Activated CD4-positive, alpha-beta T cell treated with anti-CD3 and anti-CD28 coated beads, Interleukin-10, Interleukin-2, amounts not matched to agents 100 ng/mL and 50 ng/mL, durations not matched to agents 16 hours and 8 hours (primary cell): ENCODE results near the gene TOLLIP.
"Not testable (repeated sequence)": the region's sequence is repeated elsewhere in the genome, so short reads cannot be mapped to it uniquely, and the experiment has no call there.

Experiments
- DNase-seq: peaks from one replicate; pipeline ENCODE4 v3.0.0-alpha.2; 2020

Gene TOLLIP

DNA sequence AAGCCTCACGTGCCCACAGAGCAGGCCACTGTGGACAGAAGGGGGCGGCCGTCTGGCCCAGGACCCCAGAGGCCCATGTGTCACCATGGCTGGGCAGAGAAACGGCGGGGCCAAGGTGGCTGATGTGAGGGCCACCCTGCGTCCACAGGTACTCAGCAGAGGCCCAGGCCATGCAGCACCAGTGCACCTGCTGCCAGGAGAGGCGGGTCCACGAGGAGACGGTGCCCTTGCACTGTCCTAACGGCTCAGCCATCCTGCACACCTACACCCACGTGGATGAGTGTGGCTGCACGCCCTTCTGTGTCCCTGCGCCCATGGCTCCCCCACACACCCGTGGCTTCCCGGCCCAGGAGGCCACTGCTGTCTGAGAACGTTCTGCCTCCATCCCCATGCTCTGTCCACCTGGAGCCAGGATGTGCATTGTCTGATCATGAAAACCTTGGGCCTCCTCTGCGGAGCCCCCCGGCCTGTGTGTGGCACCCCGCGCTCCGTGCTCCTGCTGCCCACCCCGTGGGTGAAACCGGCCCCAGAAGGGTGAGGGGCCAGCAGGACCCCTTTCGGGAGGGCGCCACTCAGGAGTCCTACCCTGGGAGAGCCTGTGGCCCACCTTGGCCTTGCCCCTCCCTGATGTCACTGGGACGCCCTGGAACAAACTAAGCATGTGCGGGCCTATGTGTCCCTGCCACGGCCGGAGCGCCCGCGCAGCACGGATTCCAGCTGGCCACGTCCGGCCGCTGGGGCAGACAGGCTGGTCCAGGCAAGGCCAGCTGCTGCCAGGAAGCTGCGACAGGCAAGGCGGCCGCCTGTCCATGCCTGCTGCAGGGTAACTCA lies 48.0 kb downstream of the TOLLIP start:
- no peak for DNase-seq

DNA sequence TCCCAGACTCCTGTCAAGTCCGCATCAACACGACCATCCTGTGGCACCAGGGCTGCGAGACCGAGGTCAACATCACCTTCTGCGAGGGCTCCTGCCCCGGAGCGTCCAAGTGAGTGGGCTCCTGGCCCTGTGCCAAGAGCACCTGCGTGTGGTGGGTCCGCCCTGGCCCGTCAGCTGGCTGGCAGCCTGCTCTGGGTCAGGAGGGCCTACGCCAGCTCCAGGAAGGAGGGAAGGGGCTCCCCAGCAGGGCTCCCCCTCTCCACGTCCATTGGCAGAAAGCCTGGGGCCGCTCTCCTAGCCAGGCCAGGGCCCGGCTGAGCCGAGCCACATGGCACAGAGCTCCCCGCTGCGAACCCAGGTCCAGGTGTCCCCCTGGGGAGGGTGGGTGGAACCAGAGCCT lies 48.8 kb downstream of the TOLLIP start:
- no peak for DNase-seq

DNA sequence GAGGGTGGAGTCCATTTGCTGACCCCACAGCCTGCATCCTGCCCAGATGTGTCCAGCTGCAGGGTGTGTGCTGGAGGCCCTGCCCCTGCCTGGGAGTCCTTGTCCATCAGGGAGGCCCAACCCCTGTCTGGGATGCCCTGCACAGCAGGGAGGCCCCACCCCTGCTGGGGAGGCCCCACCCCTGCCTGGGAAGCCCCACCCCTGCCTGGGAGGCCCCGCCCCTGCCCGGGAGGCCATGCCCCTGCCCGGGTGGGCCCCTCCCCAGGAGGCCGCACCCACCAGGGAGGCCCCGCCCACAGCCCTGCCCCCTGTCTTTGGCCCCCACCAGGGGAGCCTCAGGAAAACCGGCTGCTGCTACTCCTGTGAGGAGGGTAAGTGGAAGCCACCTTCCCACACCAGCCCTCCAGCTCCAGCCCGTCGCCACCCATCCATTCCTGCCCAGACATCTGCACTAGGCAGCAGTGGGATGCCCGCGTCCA lies 49.4 kb downstream of the TOLLIP start:
- peak; percentile 48 for DNase-seq

DNA sequence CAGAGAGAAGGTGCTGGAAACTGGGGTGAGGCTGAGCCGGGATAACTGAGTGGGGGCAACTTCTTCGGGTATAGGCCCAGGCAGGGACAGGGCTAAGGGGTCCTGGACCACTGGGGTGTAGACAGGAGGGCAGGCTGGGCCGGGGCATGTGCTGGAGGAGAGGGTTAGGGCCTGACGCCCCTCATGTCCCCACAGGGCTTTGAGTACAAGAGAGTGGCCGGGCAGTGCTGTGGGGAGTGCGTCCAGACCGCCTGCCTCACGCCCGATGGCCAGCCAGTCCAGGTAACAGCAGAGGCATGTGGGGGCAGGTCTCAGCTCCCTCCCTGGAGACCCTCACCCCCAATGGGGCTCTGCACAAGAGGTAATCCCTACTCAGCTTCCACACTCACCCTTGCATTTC lies 49.9 kb downstream of the TOLLIP start:
- DNase-seq: no peak

DNA sequence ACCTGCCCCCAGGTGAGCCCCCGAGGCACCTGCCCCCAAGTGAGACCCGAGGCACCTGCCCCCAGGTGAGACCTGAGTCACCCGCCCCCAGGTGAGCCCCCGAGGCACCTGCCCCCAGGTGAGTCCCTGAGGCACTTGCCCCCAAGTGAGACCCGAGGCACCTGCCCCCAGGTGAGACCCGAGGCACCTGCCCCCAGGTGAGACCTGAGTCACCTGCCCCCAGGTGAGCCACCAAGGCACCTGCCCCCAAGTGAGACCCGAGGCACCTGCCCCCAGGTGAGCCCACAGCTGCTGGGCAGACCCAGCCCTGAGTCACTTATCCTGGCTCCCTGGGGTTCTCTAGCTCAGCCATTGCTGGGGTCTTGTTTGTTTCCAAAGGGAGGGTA lies 50.4 kb downstream of the TOLLIP start:
- DNase-seq: no peak

DNA sequence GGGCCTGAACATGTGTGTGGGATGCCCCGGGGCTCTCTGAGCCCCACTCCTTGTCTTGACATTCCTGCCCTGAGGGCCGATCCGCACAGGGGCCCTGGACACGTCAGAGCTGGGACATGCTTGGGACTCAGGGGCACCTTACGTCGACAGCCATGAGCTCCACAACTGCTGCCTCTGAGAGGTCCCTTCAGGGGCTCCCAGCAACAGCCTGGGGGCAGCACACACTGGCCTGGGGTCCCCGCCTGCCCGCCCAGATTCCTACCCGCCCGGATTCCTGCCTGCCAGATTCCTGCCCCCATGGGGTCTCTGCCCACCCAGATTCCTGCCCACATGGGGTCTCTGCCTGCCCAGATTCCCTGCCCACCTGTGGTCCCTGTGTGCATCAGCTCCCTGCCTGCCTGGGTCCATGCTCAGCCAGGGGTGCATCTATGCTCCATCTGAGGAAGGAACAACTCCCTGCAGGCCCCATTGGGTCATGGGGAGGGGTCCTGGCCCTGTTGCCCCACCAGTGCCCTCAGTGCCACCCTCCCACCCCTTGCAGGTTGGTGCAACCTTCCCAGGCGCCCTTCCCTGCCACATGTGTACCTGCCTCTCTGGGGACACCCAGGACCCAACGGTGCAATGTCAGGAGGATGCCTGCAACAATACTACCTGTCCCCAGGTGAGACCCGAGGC lies 50.9 kb downstream of the TOLLIP start:
- DNase-seq: no peak

DNA sequence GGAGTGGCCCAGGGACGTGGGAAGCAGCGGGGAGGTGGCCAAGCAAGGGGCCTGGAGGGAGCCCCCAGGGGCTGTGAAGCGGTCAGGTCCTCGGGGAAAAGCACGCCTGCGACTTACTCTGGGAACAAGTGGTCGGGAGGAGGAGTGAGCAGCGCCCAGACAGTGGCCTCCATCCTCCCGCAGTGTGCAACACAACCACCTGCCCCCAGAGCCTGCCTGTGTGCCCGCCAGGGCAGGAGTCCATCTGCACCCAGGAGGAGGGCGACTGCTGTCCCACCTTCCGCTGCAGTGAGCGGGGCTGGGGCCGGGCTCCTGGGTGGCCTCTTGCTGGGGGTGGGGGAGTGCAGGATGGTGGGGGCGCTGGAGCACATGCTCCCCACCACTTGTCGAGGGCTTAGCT lies 51.5 kb downstream of the TOLLIP start:
- no peak for DNase-seq

DNA sequence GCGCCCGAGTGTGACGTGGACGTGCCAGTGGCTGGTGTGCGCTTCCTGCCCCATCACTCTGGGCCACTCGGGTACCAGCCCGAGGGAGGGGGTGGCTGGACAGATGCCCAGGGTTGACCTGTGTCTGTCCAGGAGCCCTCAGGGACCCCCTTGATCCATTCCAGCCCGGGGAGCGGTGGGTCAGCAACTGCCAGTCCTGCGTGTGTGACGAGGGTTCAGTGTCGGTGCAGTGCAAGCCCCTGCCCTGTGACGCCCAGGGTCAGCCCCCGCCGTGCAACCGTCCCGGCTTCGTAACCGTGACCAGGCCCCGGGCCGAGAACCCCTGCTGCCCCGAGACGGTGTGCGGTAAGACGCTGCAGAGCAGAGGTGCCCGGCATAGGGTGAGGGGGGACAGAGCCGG lies 52.1 kb downstream of the TOLLIP start:
- no peak for DNase-seq

DNA sequence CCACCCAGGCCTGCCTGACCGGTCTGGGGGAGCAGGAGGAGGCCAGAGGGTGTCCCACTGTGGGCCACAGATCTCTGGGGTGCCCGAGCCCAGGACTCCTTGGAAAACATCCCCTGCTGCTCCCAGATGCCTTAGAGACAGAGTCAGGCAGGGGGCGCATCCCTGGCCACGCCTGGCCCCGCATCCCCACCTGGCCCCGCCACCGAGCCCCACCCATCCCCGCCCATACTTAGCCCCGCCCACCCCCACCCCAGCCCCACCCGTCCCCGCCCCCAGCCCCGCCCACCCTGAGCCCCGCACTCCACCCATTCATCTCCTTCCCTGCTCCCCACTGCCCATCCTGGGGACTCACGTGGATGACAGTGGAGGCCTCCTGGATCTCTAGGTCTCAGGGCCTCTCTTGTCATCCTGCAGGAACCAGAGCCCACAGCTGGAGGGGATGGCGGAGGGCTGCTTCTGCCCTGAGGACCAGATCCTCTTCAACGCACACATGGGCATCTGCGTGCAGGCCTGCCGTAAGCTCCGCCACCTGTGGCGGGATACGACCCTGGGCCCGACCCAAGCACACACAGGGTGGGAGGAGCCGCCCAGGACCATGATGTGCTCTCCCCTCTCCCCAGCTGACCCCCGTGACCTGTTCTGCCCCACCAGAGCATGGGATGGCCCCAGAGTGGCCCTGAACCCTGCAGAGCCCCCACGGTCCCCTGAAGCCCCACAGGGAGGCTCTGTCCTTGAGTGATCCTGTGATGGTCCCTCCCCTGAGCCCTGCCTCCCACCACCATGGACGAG lies 53.0 kb downstream of the TOLLIP start:
- no peak for DNase-seq

DNA sequence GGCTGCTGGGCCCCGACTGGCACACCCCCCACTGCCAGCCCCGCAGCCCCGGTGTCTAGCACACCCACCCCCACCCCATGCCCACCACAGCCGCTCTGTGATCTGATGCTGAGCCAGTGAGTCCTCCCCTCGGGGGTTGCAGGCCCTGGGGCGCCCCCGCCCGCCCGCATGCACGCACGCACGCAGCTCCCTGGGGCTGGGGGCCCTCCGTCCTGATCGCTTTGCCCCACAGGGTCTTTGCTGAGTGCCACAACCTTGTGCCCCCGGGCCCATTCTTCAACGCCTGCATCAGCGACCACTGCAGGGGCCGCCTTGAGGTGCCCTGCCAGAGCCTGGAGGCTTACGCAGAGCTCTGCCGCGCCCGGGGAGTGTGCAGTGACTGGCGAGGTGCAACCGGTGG lies 54.3 kb downstream of the TOLLIP start:
- no peak for DNase-seq

DNA sequence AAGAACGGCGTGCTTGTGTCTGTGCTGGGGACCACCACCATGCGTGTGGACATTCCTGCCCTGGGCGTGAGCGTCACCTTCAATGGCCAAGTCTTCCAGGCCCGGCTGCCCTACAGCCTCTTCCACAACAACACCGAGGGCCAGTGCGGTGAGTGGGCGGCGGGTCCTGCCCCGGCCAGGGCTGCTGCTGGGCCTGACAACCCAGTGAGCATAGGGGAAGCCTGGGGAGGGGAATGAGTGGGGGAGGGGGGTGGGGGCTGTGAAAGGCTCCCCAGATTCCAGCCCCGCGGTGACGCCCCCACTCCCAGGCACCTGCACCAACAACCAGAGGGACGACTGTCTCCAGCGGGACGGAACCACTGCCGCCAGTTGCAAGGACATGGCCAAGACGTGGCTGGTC lies 54.7 kb downstream of the TOLLIP start:
- no peak for DNase-seq

DNA sequence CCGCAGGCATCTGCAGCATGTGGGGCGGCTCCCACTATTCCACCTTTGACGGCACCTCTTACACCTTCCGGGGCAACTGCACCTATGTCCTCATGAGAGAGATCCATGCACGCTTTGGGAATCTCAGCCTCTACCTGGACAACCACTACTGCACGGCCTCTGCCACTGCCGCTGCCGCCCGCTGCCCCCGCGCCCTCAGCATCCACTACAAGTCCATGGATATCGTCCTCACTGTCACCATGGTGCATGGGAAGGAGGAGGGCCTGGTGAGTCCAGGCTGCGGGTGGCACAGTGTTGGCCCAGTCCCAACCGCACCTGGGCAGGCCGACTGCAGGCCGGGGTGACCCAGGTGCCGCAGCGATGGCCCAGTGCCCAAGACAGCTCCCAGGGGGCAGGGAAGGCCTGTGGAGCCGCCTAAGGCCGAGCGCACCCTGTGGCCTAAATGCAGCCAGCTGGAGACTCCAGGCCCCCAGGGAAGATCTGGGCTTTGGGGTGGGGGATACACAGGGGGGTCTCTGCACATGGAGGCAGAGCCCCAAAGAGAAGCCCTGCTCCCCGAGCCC lies 55.3 kb downstream of the TOLLIP start:
- no peak for DNase-seq

DNA sequence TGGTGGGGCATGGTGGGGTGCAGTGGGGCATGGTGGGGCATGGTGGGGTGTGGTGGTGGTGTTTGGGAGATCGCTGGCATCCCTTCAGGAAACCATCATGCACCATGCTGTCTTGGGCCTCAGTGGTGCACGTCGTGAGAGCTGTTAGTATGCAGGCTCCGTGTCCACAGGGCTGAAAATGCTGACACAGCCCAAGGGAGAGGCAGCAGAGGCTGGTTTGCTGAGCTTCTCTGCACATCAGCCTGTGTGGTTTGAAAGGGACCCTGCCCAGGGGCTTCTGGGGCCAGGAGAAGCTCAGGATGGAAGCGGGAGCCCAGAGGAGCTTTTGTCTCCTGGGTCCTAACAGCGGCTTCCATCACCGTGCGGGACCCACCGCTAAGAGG lies 56.3 kb downstream of the TOLLIP start:
- no peak for DNase-seq

DNA sequence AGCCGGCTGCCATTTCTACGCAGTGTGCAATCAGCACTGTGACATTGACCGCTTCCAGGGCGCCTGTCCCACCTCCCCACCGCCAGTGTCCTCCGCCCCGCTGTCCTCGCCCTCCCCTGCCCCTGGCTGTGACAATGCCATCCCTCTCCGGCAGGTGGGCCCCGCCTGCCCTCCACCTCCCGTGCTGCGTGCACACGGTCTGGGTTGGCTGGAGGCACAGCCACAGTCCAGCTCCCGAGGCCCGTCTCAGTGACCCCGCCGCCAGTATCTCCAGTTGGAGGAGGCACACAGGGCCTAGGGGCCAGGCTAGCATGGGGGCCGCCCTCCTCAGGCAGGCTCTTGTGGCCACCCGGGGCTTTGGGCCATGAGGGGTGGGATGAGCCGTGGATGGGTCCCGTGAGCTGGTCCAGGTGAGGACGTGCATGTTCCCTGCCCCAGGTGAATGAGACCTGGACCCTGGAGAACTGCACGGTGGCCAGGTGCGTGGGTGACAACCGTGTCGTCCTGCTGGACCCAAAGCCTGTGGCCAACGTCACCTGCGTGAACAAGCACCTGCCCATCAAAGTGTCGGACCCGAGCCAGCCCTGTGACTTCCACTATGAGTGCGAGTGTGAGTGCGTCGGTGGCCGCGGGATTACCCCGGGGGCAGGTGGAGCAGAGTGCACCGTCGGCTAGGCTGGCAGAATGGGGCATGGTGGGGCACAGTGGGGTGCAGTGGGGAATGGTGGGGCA lies 56.9 kb downstream of the TOLLIP start:
- DNase-seq: no peak

DNA sequence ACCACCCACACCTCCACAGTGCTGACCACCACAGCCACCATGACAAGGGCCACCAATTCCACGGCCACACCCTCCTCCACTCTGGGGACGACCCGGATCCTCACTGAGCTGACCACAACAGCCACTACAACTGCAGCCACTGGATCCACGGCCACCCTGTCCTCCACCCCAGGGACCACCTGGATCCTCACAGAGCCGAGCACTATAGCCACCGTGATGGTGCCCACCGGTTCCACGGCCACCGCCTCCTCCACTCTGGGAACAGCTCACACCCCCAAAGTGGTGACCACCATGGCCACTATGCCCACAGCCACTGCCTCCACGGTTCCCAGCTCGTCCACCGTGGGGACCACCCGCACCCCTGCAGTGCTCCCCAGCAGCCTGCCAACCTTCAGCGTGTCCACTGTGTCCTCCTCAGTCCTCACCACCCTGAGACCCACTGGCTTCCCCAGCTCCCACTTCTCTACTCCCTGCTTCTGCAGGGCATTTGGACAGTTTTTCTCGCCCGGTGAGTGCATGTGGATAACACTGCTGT lies 58.1 kb downstream of the TOLLIP start:
- DNase-seq: no peak

DNA sequence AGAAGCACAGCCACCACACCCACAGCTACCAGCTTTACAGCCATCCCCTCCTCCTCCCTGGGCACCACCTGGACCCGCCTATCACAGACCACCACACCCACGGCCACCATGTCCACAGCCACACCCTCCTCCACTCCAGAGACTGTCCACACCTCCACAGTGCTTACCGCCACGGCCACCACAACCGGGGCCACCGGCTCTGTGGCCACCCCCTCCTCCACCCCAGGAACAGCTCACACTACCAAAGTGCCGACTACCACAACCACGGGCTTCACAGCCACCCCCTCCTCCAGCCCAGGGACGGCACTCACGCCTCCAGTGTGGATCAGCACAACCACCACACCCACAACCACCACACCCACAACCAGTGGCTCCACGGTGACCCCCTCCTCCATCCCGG lies 59.0 kb downstream of the TOLLIP start:
- DNase-seq: not testable (repeated sequence)

DNA sequence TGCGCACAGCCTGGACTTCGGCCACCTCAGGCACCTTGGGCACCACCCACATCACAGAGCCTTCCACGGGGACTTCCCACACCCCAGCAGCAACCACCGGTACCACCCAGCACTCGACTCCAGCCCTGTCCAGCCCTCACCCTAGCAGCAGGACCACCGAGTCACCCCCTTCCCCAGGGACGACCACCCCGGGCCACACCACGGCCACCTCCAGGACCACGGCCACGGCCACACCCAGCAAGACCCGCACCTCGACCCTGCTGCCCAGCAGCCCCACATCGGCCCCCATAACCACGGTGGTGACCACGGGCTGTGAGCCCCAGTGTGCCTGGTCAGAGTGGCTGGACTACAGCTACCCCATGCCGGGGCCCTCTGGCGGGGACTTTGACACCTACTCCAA lies 60.5 kb downstream of the TOLLIP start:
- not testable (repeated sequence) for DNase-seq

DNA sequence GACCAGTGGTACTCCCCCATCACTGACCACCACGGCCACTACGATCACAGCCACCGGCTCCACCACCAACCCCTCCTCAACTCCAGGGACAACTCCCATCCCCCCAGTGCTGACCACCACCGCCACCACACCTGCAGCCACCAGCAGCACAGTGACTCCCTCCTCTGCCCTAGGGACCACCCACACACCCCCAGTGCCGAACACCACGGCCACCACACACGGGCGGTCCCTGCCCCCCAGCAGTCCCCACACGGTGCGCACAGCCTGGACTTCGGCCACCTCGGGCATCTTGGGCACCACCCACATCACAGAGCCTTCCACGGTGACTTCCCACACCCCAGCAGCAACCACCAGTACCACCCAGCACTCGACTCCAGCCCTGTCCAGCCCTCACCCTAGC lies 62.4 kb downstream of the TOLLIP start:
- not testable (repeated sequence) for DNase-seq

DNA sequence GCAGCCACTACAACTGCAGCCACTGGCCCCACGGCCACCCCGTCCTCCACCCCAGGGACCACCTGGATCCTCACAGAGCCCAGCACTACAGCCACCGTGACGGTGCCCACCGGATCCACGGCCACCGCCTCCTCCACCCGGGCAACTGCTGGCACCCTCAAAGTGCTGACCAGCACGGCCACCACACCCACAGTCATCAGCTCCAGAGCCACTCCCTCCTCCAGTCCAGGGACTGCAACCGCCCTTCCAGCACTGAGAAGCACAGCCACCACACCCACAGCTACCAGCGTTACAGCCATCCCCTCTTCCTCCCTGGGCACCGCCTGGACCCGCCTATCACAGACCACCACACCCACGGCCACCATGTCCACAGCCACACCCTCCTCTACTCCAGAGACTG lies 63.1 kb downstream of the TOLLIP start:
- not testable (repeated sequence) for DNase-seq

DNA sequence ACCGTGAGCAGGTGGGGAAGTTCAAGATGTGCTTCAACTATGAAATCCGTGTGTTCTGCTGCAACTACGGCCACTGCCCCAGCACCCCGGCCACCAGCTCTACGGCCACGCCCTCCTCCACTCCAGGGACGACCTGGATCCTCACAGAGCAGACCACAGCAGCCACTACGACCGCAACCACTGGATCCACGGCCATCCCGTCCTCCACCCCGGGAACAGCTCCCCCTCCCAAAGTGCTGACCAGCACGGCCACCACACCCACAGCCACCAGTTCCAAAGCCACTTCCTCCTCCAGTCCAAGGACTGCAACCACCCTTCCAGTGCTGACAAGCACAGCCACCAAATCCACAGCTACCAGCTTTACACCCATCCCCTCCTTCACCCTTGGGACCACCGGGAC lies 63.7 kb downstream of the TOLLIP start:
- DNase-seq: not testable (repeated sequence)

DNA sequence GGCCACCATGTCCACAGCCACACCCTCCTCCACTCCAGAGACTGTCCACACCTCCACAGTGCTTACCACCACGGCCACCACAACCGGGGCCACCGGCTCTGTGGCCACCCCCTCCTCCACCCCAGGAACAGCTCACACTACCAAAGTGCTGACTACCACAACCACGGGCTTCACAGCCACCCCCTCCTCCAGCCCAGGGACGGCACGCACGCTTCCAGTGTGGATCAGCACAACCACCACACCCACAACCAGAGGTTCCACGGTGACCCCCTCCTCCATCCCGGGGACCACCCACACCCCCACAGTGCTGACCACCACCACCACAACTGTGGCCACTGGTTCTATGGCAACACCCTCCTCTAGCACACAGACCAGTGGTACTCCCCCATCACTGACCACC lies 64.9 kb downstream of the TOLLIP start:
- not testable (repeated sequence) for DNase-seq

DNA sequence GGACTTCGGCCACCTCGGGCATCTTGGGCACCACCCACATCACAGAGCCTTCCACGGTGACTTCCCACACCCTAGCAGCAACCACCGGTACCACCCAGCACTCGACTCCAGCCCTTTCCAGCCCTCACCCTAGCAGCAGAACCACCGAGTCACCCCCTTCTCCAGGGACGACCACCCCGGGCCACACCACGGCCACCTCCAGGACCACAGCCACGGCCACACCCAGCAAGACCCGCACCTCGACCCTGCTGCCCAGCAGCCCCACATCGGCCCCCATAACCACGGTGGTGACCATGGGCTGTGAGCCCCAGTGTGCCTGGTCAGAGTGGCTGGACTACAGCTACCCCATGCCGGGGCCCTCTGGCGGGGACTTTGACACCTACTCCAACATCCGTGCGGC lies 65.9 kb downstream of the TOLLIP start:
- not testable (repeated sequence) for DNase-seq
